GM10266 (cell line): ENCODE measurements around the gene ERGIC1.

Experiments used
- DNase-seq: peaks from one replicate; pipeline ENCODE4 v3.0.0; 2012; ENCODE audit errors: extremely low spot score
- CTCF ChIP-seq: IDR thresholded peaks from 2 replicates; pipeline ENCODE4 v1.5.1; 2012; ENCODE audit warnings: mild to moderate bottlenecking, low read depth; ENCODE audit not compliant: control insufficient read depth, insufficient read depth; ENCODE audit errors: missing control alignments

The ERGIC1 gene

GRCh38 chr5:172902497-172903472 is 68.7 kb downstream of the ERGIC1 start:
- no peak for DNase-seq
- peak; percentile 35 for TF ChIP-seq CTCF

- no peak for TF ChIP-seq CTCF
- no peak for DNase-seq
These were observed 69.7 kb downstream of the ERGIC1 start for GRCh38 chr5:172903790-172904189.

- no peak for TF ChIP-seq CTCF
- DNase-seq, result no peak
These were observed 70.2 kb downstream of the ERGIC1 start for GRCh38 chr5:172904312-172904642.

- no peak for TF ChIP-seq CTCF
- no peak for DNase-seq
These were observed 70.7 kb downstream of the ERGIC1 start for GRCh38 chr5:172904643-172905345.

GRCh38 chr5:172905346-172906140 is 71.5 kb downstream of the ERGIC1 start:
- TF ChIP-seq CTCF, result no peak
- no peak for DNase-seq

- no peak for TF ChIP-seq CTCF
- DNase-seq, result peak; percentile 64
These were observed 72.4 kb downstream of the ERGIC1 start for GRCh38 chr5:172906436-172906835.
